ENCODE data around the gene GLB1L2. TPM values are rescaled to one million over a fixed set of nuclear protein-coding genes. Genes with fewer than 3 reads are reported as not detected.

GLB1L2 gene
- total and polyA plus RNA-seq, 2 of the 4 experiments (the other 2 are of a cell fraction) = under 0.01 to 0.26 TPM

GRCh38 chr11:134399996-134400395 is 68.2 kb downstream of the GLB1L2 start:
- ChIA-PET CTCF (no interaction called here), POLR2A (ENCODE audit: unreplicated experiment) (no interaction called here)
- Histone ChIP-seq H4K20me1 (ENCODE audit: insufficient read depth, low read length) (no peaks in the 10 kb centered on the region), H3K4me1 (ENCODE audit: control insufficient read depth, insufficient read depth, low read length) (no peaks in the 10 kb centered on the region), H3K9me3 (ENCODE audit: control insufficient read depth, insufficient read depth, low read length) (peaks cover 41% of the 10 kb centered on the region), H4K91ac (ENCODE audit: insufficient read depth, low read depth, low read length) (no peak overlapping the region), H3K9me1 (ENCODE audit: insufficient read depth, low read length) (no peaks in the 10 kb centered on the region), H4K5ac (ENCODE audit: low read depth, low read length) (no peak overlapping the region), H3K4me2 (ENCODE audit: low read depth, low read length) (no peak overlapping the region), H2BK20ac (ENCODE audit: low read depth, low read length) (no peak overlapping the region), H3K18ac (ENCODE audit: low read depth, low read length) (no peak overlapping the region), H3K4ac (ENCODE audit: low read depth, low read length) (no peak overlapping the region), H3K23ac (ENCODE audit: low read depth, low read length) (no peak overlapping the region), H3K27ac (ENCODE audit: insufficient read depth, low read length) (no peak overlapping the region), H3K36me3 (ENCODE audit: control insufficient read depth, insufficient read depth, low read length) (no peaks in the 10 kb centered on the region), H3K56ac (ENCODE audit: extremely low read depth, insufficient read depth, low read length) (no peak overlapping the region), H3K27me3 (ENCODE audit: control insufficient read depth, insufficient read depth, low read length) (no peaks in the 10 kb centered on the region), H2AK9ac (replicated peaks; ENCODE audit: low read depth, low read length, poor library complexity) (no peak overlapping the region), H3K4me3 (ENCODE audit: insufficient read depth, low read depth, low read length) (no peak overlapping the region), H3K9ac (ENCODE audit: low read depth, low read length) (no peak overlapping the region), H2AK5ac (ENCODE audit: low read depth, low read length) (no peak overlapping the region), H3K14ac (replicated peaks; ENCODE audit: low read depth, low read length) (no peak overlapping the region), H2BK120ac (ENCODE audit: low read depth, low read length) (no peak overlapping the region), H2BK5ac (ENCODE audit: low read depth, low read length, poor library complexity, severe bottlenecking) (no peak overlapping the region), H3K79me1 (ENCODE audit: low read depth in 1 of 2, low read length in 2 of 2) (no peaks in the 10 kb centered on the region), H2BK15ac (ENCODE audit: low read depth, low read length) (no peak overlapping the region), H4K8ac (ENCODE audit: low read depth in 2 of 2, low read length in 2 of 2) (no peak overlapping the region), H2AFZ (replicated peaks; ENCODE audit: low read length, poor library complexity) (no peak overlapping the region)
- 50% methylated on average over 1 of the region's 7 CpGs; no CpG with 5 or more reads in 1 of the 2 experiments for WGBS, 2 experiments (ENCODE audit: extremely low coverage in 2 of 2, insufficient read length in 1 of 2)
- no peak for DNase-seq
- no peak for ATAC-seq (ENCODE audit: low read depth)
- dilution Hi-C loops (cut with HindIII; ENCODE audit: low sequenced_read_pairs, unreplicated experiment) (no loop called here), in situ Hi-C loops (cut with MboI; ENCODE audit: low sequenced_read_pairs) (no loop called here), intact Hi-C loops (cut with micrococcal nuclease) (no loop called here)
- no peak for TF ChIP-seq ELK1 (IDR thresholded peaks at IDR 0.05; ENCODE audit: borderline replicate concordance, low read depth, low read length)
- TF ChIP-seq NFE2L2 (IDR thresholded peaks at IDR 0.05; ENCODE audit: low read depth, low read length) = no peak
- no peak for TF ChIP-seq SMC3 (IDR thresholded peaks at IDR 0.05; ENCODE audit: low read depth, low read length)
- no peak for TF ChIP-seq FOS (IDR thresholded peaks at IDR 0.05; ENCODE audit: low read depth, low read length)
- no peak for TF ChIP-seq CHD1 (IDR thresholded peaks at IDR 0.05; ENCODE audit: low read depth, low read length)
- TF ChIP-seq POLR2A (IDR thresholded peaks at IDR 0.05; ENCODE audit: low read depth, low read length) = no peak
- no peak for TF ChIP-seq RAD21 (IDR thresholded peaks at IDR 0.05; ENCODE audit: low read length)
- TF ChIP-seq MXI1 (IDR thresholded peaks at IDR 0.05; ENCODE audit: borderline replicate concordance, low read depth, low read length) = no peak
- TF ChIP-seq CEBPB (IDR thresholded peaks at IDR 0.05; ENCODE audit: low read depth, low read length) = no peak
- no peak for TF ChIP-seq MAFK (IDR thresholded peaks at IDR 0.05; ENCODE audit: low read depth, low read length)
- TF ChIP-seq USF2 (IDR thresholded peaks at IDR 0.05; ENCODE audit: low read depth, low read length) = no peak
- no peak for TF ChIP-seq CTCF (conservative IDR thresholded peaks at IDR 0.05; ENCODE audit: low read depth, low read length)
- no peak for TF ChIP-seq RCOR1 (IDR thresholded peaks at IDR 0.05; ENCODE audit: insufficient replicate concordance, low read length)
- BruUV-seq (replicated peaks) = no TSS peak
